Kidney glomerular epithelial cell (primary cell): ENCODE data around the gene SGMS2.

ENCODE experiments used
- DNase-seq: peaks from one replicate; lab custom pipeline; 2025; lab: John Stamatoyannopoulos, UW

The SGMS2 gene

GRCh38 chr4:107828315-107829090 is 3.8 kb downstream of the SGMS2 start:
- DNase-seq = no peak

- no peak for DNase-seq
These were observed 6.4 kb downstream of the SGMS2 start for GRCh38 chr4:107831140-107831539.

- no peak for DNase-seq
These were observed 7.6 kb downstream of the SGMS2 start for GRCh38 chr4:107832275-107832807.

GRCh38 chr4:107834241-107834794 is 9.6 kb downstream of the SGMS2 start:
- DNase-seq = no peak

- DNase-seq = no peak
These were observed 10.7 kb downstream of the SGMS2 start for GRCh38 chr4:107835406-107835805.

- DNase-seq = no peak
These were observed 12.6 kb downstream of the SGMS2 start for GRCh38 chr4:107837317-107837716.

- DNase-seq = no peak
These were observed 13.3 kb downstream of the SGMS2 start for GRCh38 chr4:107837776-107838618.

GRCh38 chr4:107838861-107839565 is 14.3 kb downstream of the SGMS2 start:
- DNase-seq = no peak

GRCh38 chr4:107843391-107843790 is 18.7 kb downstream of the SGMS2 start:
- no peak for DNase-seq

GRCh38 chr4:107845681-107846080 is 20.9 kb downstream of the SGMS2 start:
- no peak for DNase-seq

- no peak for DNase-seq
These were observed 25.7 kb downstream of the SGMS2 start for GRCh38 chr4:107850438-107850837.

GRCh38 chr4:107853444-107854355 is 29.0 kb downstream of the SGMS2 start:
- peak; percentile 51 for DNase-seq

- no peak for DNase-seq
These were observed 29.8 kb downstream of the SGMS2 start for GRCh38 chr4:107854356-107855022.

GRCh38 chr4:107855723-107856122 is 31.0 kb downstream of the SGMS2 start:
- no peak for DNase-seq

GRCh38 chr4:107856901-107857300 is 32.2 kb downstream of the SGMS2 start:
- no peak for DNase-seq

GRCh38 chr4:107857741-107858140 is 33.0 kb downstream of the SGMS2 start:
- no peak for DNase-seq

- no peak for DNase-seq
These were observed 33.5 kb downstream of the SGMS2 start for GRCh38 chr4:107858158-107858742.

GRCh38 chr4:107862658-107863057 is 37.9 kb downstream of the SGMS2 start:
- DNase-seq = peak; percentile 88

- DNase-seq = no peak
These were observed 38.7 kb downstream of the SGMS2 start for GRCh38 chr4:107863416-107863815.

GRCh38 chr4:107863850-107864371 is 39.2 kb downstream of the SGMS2 start:
- no peak for DNase-seq
